Natural killer cell treated with Interleukin-12 subunit alpha and Interleukin-12 subunit beta and Interleukin-15 and Interleukin-18, amount 100 ng/mL, for 72 hours (primary cell): ENCODE data around the gene TMEM130. TPM values are rescaled to one million over a fixed set of nuclear protein-coding genes. Genes with fewer than 3 reads are reported as not detected.
A peak's percentile ranks its signal among the peaks of the same experiment; 100 is the strongest.
"Not testable (repeated sequence)": the region's sequence is repeated elsewhere in the genome, so short reads cannot be mapped to it uniquely, and the experiment has no call there.

ENCODE experiments used
- ATAC-seq, 2 donors: fragments of 150-1000 bp; cut with Tn5 transposase in 1 of 2; sonication (Bioruptor Pico), chemical (Tn5 transposase) in 1 of 2; 2 replicates each; pipeline ENCODE4 v1.10.0; 2021
- DNase-seq: peaks from one replicate; pipeline ENCODE4 v3.0.0; 2022; ENCODE audit warnings: low spot score
- H3K27ac Mint-ChIP-seq, 2 donors: 1 replicate in 1 of 2; 2 replicates in 1 of 2; pipeline ENCODE4 v1.8.0; 2022; ENCODE audit warnings: mixed read lengths in 2 of 2, mild to moderate bottlenecking in 1 of 2, moderate library complexity in 1 of 2
- H3K27me3 Mint-ChIP-seq, 2 donors: 1 replicate in 1 of 2; 2 replicates in 1 of 2; pipeline ENCODE4 v1.8.0; 2022; ENCODE audit warnings: mixed read lengths in 2 of 2
- H3K36me3 Mint-ChIP-seq: one replicate; pipeline ENCODE4 v1.8.0; 2022; ENCODE audit warnings: mixed read lengths
- H3K4me1 Mint-ChIP-seq, 2 donors: 1 replicate in 1 of 2; 2 replicates in 1 of 2; pipeline ENCODE4 v1.8.0; 2022; ENCODE audit warnings: low read depth in 2 of 2, mixed read lengths in 2 of 2, mild to moderate bottlenecking in 1 of 2
- H3K4me3 Mint-ChIP-seq: one replicate; pipeline ENCODE4 v1.8.0; 2022; ENCODE audit warnings: mixed read lengths
- H3K9me3 Mint-ChIP-seq: 2 replicates; pipeline ENCODE4 v1.8.0; 2022; ENCODE audit warnings: mixed read lengths
- total RNA-seq, 2 donors: library from RNA; stranded (reverse); gene quantifications; one replicate each; pipeline ENCODE4 v1.2.3, GENCODE V29; 2022

TMEM130 gene
- total RNA-seq, 2 donors from 2014 or later = not detected

GRCh38 chr7:98855610-98856422, 14.0 kb downstream of the TMEM130 start:
- H3K4me1 Mint-ChIP-seq = no peaks in the 10 kb centered on the region
- no peaks in the 10 kb centered on the region for H3K36me3 Mint-ChIP-seq
- H3K27ac Mint-ChIP-seq = no peak overlapping the region
- H3K27me3 Mint-ChIP-seq = peaks cover 12 to 14% of the 10 kb centered on the region in 2 donors
- DNase-seq (peak; percentile 55), ATAC-seq (peak; percentile 29 to 47)
- H3K9me3 Mint-ChIP-seq = no peaks in the 10 kb centered on the region
- H3K4me3 Mint-ChIP-seq = no peak overlapping the region

GRCh38 chr7:98852826-98853225, 17.0 kb downstream of the TMEM130 start:
- Mint-ChIP-seq H3K27ac (no peak overlapping the region), H3K27me3 (peaks cover 6 to 10% of the 10 kb centered on the region in 2 donors), H3K4me1 (no peaks in the 10 kb centered on the region), H3K9me3 (no peaks in the 10 kb centered on the region), H3K4me3 (no peak overlapping the region), H3K36me3 (no peaks in the 10 kb centered on the region)
- no peak for ATAC-seq
- no peak for DNase-seq

- Mint-ChIP-seq H3K36me3 (no peaks in the 10 kb centered on the region), H3K4me1 (no peaks in the 10 kb centered on the region), H3K4me3 (no peak overlapping the region), H3K9me3 (no peaks in the 10 kb centered on the region), H3K27me3 (peaks cover 8 to 10% of the 10 kb centered on the region in 2 donors), H3K27ac (no peak overlapping the region)
- ATAC-seq (no peak), DNase-seq (no peak)
Observed at GRCh38 chr7:98848918-98849317, 20.9 kb downstream of the TMEM130 start.

GRCh38 chr7:98842552-98842951, 27.3 kb downstream of the TMEM130 start:
- not testable (repeated sequence) for H3K4me1 Mint-ChIP-seq, ATAC-seq, H3K27me3 Mint-ChIP-seq, H3K4me3 Mint-ChIP-seq, H3K27ac Mint-ChIP-seq, H3K36me3 Mint-ChIP-seq, DNase-seq, H3K9me3 Mint-ChIP-seq

- H3K27me3 Mint-ChIP-seq = peaks cover 0 to 11% of the 10 kb centered on the region in 2 donors
- H3K36me3 Mint-ChIP-seq = no peaks in the 10 kb centered on the region
- no peak overlapping the region for H3K4me3 Mint-ChIP-seq
- ATAC-seq = peak; percentile 60 to 73
- H3K4me1 Mint-ChIP-seq = no peaks in the 10 kb centered on the region
- no peak overlapping the region for H3K27ac Mint-ChIP-seq
- DNase-seq = peak; percentile 79
- H3K9me3 Mint-ChIP-seq = no peaks in the 10 kb centered on the region
Observed at GRCh38 chr7:98841179-98841997, 28.4 kb downstream of the TMEM130 start.

GRCh38 chr7:98840722-98841121, 29.1 kb downstream of the TMEM130 start:
- Mint-ChIP-seq H3K9me3 (no peaks in the 10 kb centered on the region), H3K4me1 (no peaks in the 10 kb centered on the region), H3K4me3 (no peak overlapping the region), H3K27me3 (peaks cover 0 to 11% of the 10 kb centered on the region in 2 donors), H3K27ac (no peak overlapping the region), H3K36me3 (no peaks in the 10 kb centered on the region)
- DNase-seq (no peak), ATAC-seq (no peak)

- H3K27ac Mint-ChIP-seq = no peak overlapping the region
- H3K4me3 Mint-ChIP-seq = no peak overlapping the region
- H3K36me3 Mint-ChIP-seq = no peaks in the 10 kb centered on the region
- H3K27me3 Mint-ChIP-seq = peaks cover 0 to 11% of the 10 kb centered on the region in 2 donors
- no peaks in the 10 kb centered on the region for H3K9me3 Mint-ChIP-seq
- ATAC-seq (peak in 1 of 2 donors; percentile 25), DNase-seq (no peak)
- no peaks in the 10 kb centered on the region for H3K4me1 Mint-ChIP-seq
Observed at GRCh38 chr7:98840096-98840495, 29.7 kb downstream of the TMEM130 start.

GRCh38 chr7:98837630-98837972, 32.2 kb downstream of the TMEM130 start:
- Mint-ChIP-seq H3K27ac (no peak overlapping the region), H3K4me3 (no peak overlapping the region), H3K9me3 (no peaks in the 10 kb centered on the region), H3K36me3 (no peaks in the 10 kb centered on the region), H3K27me3 (peaks cover 0 to 12% of the 10 kb centered on the region in 2 donors), H3K4me1 (no peaks in the 10 kb centered on the region)
- no peak for DNase-seq
- no peak for ATAC-seq

GRCh38 chr7:98836811-98837629, 32.8 kb downstream of the TMEM130 start:
- no peak overlapping the region for H3K27ac Mint-ChIP-seq
- no peaks in the 10 kb centered on the region for H3K36me3 Mint-ChIP-seq
- DNase-seq (no peak), ATAC-seq (no peak)
- peaks cover 0 to 12% of the 10 kb centered on the region in 2 donors for H3K27me3 Mint-ChIP-seq
- H3K4me1 Mint-ChIP-seq = no peaks in the 10 kb centered on the region
- H3K4me3 Mint-ChIP-seq = no peak overlapping the region
- no peaks in the 10 kb centered on the region for H3K9me3 Mint-ChIP-seq

GRCh38 chr7:98834949-98835348, 34.9 kb downstream of the TMEM130 start:
- Mint-ChIP-seq H3K9me3 (no peaks in the 10 kb centered on the region), H3K27ac (no peak overlapping the region), H3K4me1 (no peaks in the 10 kb centered on the region), H3K36me3 (no peaks in the 10 kb centered on the region), H3K27me3 (peaks cover 0 to 12% of the 10 kb centered on the region in 2 donors), H3K4me3 (no peak overlapping the region)
- ATAC-seq (no peak), DNase-seq (no peak)

GRCh38 chr7:98833022-98833421, 36.8 kb downstream of the TMEM130 start:
- Mint-ChIP-seq H3K9me3 (no peaks in the 10 kb centered on the region), H3K4me1 (no peaks in the 10 kb centered on the region), H3K27me3 (peaks cover 7 to 11% of the 10 kb centered on the region in 2 donors), H3K4me3 (no peak overlapping the region), H3K27ac (no peak overlapping the region), H3K36me3 (no peaks in the 10 kb centered on the region)
- DNase-seq = no peak
- ATAC-seq = peak in 1 of 2 donors; percentile 34

GRCh38 chr7:98831641-98832221, 38.1 kb downstream of the TMEM130 start:
- Mint-ChIP-seq H3K9me3 (no peaks in the 10 kb centered on the region), H3K4me3 (no peak overlapping the region), H3K36me3 (no peaks in the 10 kb centered on the region), H3K27ac (no peak overlapping the region), H3K4me1 (no peaks in the 10 kb centered on the region), H3K27me3 (peaks cover 7% of the 10 kb centered on the region in 2 donors)
- no peak for DNase-seq
- no peak for ATAC-seq

GRCh38 chr7:98830972-98831548, 38.8 kb downstream of the TMEM130 start:
- H3K27ac Mint-ChIP-seq = no peak overlapping the region
- H3K9me3 Mint-ChIP-seq = no peaks in the 10 kb centered on the region
- no peaks in the 10 kb centered on the region for H3K4me1 Mint-ChIP-seq
- no peaks in the 10 kb centered on the region for H3K36me3 Mint-ChIP-seq
- peaks cover 7% of the 10 kb centered on the region in 2 donors for H3K27me3 Mint-ChIP-seq
- H3K4me3 Mint-ChIP-seq = no peak overlapping the region
- DNase-seq (no peak), ATAC-seq (no peak)
